Amniotic epithelial cell (primary cell): ENCODE measurements around the gene KDM2A.

Source experiments
- DNase-seq: peaks from one replicate; pipeline ENCODE4 v3.0.0-alpha.2; 2010; ENCODE audit warnings: low read depth

The KDM2A gene

DNA sequence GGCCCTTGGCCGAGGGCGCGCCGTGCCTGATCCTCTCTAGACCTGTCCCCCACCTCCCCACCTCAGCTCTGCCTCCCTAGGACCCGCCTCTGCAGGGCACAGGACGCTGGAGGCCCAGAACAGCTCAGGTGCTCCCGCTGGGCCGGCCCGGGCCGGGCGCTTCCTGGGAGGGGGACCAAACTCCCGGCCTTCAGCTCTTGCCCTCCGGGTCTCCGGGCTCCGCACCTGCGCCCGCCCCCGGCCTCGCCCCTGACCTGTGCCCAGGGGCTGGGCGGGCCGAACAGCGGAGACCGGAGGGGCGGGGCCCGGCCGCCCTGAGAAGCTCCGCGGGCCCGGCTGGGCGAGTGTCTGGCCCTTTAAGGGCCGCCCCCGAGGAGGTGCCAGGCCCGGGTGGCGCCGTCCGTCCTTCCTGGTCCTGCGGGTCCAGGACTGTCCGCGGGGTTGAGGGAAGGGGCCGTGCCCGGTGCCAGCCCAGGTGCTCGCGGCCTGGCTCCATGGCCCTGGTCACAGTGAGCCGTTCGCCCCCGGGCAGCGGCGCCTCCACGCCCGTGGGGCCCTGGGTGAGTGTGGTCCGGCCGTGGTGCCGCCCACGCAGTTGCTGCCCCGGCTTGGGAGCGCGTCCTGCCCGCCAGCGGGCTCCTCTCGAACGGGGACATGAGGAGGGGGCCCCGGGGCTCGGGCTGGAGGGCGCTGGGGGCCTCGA is 184.2 kb downstream of the KDM2A start, which contains the start of gene SSH3:
Gene SSH3, plus strand, starts transcription at position 399 of the 703 bp plus-strand sequence. Its CDS starts 96 bp downstream, at position 495.
- peak; percentile 62 for DNase-seq

DNA sequence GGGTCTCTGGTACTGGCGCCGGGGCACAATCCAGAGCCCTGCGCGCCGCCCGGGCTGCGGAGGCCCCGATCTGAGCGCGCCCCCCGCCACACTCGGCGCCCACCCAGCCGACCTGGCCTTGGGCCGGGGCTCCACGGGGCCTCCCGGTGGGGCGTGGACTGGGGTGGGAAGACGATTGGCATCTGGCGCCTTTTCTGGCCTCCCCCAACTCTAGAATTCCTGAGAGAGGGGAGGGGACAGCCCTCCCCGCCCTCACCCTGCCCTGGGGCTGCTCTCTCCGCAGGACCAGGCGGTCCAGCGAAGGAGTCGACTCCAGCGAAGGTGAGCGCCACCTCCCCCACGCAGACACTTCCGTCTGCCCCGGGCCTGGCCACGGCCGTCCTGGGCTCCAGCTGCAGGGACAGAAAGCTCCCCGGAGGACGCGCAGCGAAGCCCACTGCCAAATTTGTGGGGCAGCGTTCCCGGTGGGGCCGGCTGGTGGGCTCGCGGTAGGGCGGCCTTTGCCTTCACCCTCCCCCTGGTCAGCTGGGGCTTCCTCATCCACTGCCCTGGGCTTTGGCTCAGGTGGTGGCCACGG is 184.9 kb downstream of the KDM2A start:
- DNase-seq: peak; percentile 22

DNA sequence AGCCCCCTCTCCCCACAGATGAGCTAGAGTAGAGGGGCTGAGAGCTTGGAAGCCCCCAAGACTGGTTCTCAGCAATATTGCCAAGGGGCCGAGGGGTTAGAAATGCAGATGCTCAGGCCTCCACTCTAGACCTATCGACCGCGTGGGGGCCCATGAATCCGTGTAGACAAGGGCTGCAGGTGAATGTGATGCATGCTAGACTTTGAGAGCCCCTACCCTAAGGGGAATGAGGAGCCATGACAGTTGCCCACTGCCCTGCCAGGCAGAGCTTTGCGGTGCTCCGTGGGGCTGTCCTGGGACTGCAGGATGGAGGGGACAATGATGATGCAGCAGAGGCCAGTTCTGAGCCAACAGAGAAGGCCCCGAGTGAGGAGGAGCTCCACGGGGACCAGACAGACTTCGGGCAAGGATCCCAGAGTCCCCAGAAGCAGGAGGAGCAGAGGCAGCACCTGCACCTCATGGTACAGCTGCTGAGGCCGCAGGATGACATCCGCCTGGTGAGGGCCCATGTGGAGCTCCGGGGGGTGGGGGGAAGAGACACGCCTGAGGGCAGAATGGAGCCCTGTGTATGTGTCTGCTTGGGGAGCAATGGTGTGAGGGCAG is 185.5 kb downstream of the KDM2A start:
- no peak for DNase-seq

DNA sequence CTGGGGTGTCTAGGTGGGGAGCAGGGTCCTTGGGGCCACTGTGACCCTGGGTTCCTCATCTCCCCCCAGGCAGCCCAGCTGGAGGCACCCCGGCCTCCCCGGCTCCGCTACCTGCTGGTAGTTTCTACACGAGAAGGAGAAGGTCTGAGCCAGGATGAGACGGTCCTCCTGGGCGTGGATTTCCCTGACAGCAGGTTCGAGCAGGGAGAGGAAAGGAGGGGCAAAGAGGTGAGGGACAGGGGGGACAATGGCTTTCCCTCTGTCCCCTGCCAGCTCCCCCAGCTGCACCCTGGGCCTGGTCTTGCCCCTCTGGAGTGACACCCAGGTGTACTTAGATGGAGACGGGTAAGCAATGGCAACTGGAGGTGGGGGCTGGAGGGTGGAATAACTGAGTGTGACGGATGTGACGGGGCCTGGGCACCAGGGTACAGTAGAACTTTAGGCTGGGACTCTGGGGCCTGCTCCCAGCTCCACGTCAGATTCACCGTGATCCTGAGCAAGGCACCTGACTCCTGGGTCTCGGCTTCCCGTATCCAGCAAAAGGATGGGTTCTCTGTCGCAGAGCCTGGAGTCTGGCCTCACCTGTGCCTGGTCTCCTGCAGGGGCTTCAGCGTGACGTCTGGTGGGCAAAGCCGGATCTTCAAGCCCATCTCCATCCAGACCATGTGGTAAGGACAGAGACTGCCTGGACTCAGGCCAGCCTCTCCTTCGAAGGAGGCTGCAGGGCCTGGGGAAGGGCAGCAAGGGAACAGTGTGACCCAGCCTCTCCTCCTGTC is 187.9 kb downstream of the KDM2A start:
- DNase-seq: no peak

GRCh38 chr11:67307545-67308001 is 188.5 kb downstream of the KDM2A start:
- no peak for DNase-seq
